ENCODE measurements around the gene FOXE3.

DNA sequence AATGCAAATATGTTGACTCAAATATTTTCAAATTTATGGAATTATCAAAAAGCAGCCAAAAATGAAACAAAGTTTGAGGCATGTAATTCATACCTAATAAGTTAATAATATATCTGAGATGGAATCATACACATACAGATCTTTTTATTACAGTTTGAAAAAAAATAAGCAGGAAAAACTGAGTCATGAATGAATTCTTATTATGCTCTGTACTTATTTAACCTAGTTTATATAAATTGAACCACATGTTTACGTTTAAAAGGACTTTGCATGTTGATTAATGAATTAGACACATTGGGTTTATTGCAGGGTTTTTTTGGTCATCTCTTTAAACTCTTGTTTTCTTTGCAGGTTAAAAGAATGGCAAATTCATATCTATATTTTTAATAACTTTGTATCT lies 41.6 kb upstream of the FOXE3 start:
- TF ChIP-seq, protein P1, sequence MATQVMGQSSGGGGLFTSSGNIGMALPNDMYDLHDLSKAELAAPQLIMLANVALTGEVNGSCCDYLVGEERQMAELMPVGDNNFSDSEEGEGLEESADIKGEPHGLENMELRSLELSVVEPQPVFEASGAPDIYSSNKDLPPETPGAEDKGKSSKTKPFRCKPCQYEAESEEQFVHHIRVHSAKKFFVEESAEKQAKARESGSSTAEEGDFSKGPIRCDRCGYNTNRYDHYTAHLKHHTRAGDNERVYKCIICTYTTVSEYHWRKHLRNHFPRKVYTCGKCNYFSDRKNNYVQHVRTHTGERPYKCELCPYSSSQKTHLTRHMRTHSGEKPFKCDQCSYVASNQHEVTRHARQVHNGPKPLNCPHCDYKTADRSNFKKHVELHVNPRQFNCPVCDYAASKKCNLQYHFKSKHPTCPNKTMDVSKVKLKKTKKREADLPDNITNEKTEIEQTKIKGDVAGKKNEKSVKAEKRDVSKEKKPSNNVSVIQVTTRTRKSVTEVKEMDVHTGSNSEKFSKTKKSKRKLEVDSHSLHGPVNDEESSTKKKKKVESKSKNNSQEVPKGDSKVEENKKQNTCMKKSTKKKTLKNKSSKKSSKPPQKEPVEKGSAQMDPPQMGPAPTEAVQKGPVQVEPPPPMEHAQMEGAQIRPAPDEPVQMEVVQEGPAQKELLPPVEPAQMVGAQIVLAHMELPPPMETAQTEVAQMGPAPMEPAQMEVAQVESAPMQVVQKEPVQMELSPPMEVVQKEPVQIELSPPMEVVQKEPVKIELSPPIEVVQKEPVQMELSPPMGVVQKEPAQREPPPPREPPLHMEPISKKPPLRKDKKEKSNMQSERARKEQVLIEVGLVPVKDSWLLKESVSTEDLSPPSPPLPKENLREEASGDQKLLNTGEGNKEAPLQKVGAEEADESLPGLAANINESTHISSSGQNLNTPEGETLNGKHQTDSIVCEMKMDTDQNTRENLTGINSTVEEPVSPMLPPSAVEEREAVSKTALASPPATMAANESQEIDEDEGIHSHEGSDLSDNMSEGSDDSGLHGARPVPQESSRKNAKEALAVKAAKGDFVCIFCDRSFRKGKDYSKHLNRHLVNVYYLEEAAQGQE (IDR thresholded peaks at IDR 0.05; ENCODE audit: insufficient read depth in 1 of 2, low read depth in 2 of 2, low read length in 2 of 2) = no peak
- TF ChIP-seq TAF1 (IDR thresholded peaks at IDR 0.05; ENCODE audit: borderline replicate concordance, insufficient read depth, low read length) (no peak), POLR2AphosphoS5 (IDR thresholded peaks at IDR 0.05; ENCODE audit: low read depth, low read length) (no peak), SIN3A (IDR thresholded peaks at IDR 0.05; ENCODE audit: borderline replicate concordance, insufficient read depth, low read length) (no peak)

Data from PFSK-1 (cell line).